CD4-positive, alpha-beta T cell treated with Interleukin-21 for 1 hour (primary cell): Measurements from ENCODE around the gene ARID5B.
"Not testable (repeated sequence)": the region's sequence is repeated elsewhere in the genome, so short reads cannot be mapped to it uniquely, and the experiment has no call there.

Experiments
- DNase-seq: peaks from one replicate; pipeline ENCODE4 v3.0.0-alpha.2; 2020

ARID5B gene

DNA sequence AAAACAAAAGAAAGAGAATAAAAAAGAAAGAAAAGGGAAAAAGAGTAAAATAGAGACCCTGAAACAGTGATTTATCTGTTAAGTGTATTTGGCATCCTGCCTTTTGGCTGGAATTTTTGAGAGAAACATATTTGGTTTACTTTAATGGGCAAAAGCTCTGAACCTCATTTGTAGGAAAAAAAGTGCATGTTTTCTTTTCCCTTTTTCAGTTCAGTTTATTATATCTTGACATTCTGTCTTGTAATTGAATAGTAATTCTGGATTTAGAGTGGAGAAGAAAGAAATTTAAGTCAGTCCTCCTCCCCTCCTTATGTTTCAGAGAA, 69.5 kb downstream of the ARID5B start:
- no peak for DNase-seq

GRCh38 chr10:61973169-61973568, 71.7 kb downstream of the ARID5B start:
- no peak for DNase-seq

DNA sequence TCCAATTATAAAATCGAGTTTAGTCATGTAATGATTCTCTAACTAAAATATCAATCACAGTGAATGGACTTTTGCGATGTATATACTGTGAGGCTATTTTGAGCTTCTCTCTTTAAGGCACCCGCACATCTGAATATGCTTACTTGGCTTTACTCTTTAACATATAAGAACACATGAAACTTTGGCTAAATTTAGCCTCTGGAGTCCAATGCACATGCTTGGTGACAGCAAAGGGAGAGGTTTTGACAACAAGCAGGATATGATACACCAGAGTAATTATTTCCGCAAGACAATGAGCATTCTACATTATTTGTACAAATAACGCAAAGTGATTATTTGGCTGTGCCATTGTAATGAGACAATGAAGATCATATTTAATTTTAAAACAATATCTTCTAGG, 72.4 kb downstream of the ARID5B start:
- DNase-seq, result no peak

DNA sequence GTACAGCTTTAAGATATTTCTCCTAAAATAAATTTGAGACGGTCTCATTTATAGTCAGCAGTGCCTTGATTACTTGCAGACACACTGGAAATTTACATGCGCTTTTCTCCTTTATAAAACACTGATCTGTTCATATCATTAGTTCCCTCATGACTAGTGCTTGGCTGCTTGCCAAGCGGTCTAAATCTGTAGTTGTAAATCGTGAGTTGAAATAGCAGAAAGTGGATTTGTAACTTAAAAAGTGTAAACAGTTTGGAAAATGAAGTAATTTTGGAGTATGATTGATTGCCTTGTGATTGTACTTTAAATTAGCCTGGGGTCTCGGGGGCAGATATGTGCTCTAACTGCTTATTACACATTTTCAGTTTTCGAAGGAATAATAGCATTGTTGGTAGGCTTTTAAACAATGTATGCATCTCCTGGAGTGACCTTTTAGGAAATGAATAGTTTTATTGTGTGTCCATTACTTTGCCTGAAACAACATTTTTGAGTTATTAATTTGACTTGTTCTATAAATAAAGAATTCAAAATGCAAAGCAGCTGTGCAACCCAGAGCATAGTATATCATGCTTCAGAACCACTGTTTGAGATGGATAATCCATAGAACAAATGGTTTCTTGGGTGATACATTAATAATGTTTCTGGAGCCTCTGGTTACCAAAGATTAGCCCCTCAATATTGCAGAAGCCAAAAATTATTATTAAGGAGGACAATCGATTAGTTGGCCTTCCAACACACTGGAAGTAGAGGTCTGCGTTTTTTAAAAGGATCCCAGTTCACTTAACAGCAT, 73.3 kb downstream of the ARID5B start:
- DNase-seq, result no peak

DNA sequence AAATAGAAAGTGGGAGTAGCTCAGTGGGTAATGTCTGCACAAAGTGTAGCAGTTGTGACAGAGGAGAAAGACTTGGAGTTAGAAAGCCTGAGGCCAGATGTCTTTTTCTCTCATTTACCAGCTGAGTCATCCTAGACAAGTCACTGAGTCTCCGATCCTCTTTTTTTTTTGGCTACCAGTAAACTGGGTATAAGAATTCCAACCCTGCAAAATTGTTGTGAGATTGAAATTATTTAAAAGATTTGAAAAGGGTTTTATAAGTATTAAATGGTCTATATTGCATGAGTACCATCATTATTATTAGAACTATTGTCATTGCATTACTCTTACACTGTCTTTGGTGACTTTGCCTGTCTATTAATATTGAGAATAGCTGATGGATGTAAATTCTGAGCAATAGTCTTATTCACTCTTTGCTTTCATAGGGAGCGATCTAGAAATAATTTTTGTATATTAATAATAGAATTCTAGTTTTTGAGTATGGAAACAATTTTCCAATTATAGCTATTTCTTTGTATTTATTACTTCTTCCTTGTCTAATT, 74.0 kb downstream of the ARID5B start:
- DNase-seq, result no peak

- not testable (repeated sequence) for DNase-seq
Observed at GRCh38 chr10:61976951-61977721, 75.6 kb downstream of the ARID5B start.

DNA sequence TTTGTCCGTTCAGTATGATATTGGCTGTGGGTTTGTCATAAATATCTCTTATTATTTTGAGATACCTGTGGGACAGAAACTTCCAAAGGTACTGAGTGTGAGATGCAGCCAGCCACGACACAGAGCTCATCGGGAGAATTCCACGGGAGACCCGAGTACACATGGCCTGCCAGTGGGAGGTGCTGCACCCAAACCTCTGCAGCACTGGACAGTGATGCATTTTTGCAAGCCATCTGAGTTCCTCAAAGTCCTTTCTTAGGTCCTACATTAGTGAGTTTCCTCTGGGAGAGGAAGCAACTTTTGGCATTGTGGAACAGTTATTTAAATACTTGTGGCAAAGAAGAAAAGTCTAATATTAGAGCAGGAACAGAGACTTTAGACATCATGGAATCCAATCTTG, 77.5 kb downstream of the ARID5B start:
- DNase-seq, result no peak

- DNase-seq, result no peak
Observed at GRCh38 chr10:61981460-61981859, 80.0 kb downstream of the ARID5B start.

DNA sequence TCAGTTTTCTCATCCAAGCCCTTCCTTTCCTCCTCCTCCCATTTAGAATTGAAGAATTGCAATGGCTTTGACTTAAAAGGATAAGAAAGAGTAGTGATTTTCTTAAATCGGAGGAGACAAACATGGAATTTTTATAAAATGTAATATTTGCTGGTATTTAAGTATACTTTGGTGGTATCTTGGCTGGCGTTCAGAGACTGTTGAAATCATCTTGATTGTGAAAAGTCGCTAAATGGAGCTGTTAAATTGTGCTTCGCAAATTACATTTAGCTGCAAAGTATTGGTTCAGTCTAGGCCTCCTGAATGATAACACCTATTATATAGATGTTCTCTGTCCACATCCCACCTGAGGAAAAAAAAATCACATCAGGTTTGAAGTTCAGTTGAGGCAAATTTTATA, 81.8 kb downstream of the ARID5B start:
- no peak for DNase-seq

GRCh38 chr10:61984803-61985418, 83.4 kb downstream of the ARID5B start:
- no peak for DNase-seq

- DNase-seq, result no peak
Observed at GRCh38 chr10:61985715-61986114, 84.2 kb downstream of the ARID5B start.

DNA sequence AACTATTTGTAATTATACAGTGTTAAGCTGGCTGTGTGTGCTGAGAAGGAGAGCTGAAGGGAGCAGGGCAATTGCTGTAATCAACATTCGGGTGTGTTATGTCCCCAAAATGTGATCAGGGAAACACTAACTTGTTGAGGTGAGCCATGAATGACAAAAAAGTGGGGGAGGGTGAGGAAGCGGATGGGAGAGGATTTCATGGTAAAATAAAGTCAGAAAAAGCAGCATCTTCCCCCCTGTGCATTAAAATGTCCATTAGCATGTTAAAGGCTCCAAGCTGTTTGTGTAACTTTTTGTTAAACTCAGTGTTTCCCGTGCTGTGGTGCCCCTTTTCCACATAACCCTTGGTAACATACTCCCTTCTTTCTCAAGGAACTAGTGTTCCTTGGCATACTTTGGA, 84.9 kb downstream of the ARID5B start:
- DNase-seq, result no peak

GRCh38 chr10:61986788-61987492, 85.4 kb downstream of the ARID5B start:
- no peak for DNase-seq

- peak; percentile 19 for DNase-seq
Observed at GRCh38 chr10:61987537-61987936, 86.0 kb downstream of the ARID5B start.

GRCh38 chr10:61987951-61988379, 86.5 kb downstream of the ARID5B start:
- DNase-seq, result peak; percentile 68

DNA sequence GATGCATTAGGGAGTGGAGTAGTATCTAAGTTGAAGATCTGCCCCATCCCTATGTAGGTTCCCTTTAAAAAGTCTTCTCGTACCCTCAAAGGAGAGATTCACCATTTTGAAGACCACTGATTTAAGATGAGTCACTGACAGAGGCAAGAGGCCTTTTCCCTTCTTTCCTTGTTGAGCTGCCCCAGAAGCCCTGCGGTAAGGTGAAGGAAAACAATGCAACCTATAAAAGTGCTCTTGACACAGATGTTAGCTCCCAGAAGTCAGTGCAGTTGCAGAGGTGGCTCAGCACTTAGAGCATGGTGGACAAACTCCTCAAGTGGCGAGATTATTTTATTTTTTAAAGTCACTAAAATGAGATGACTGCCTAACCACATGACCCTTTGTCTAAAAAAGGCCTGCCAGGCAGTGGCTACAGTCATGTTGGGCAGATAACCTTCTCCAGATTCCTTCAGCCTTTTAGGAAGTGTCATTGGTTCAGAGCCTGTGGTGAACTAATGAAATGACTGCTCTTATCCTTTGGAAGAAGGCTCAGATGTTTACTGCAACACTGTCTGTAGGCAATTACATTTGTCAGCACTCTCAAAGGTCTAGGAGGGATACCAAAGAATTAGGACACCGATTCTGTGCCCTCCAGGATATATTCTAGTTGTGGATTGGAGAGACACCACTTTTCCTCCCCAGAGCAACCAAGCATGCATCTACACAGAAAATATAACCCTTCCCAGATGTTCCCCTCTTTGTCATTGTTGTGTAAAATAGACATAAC, 88.7 kb downstream of the ARID5B start:
- DNase-seq, result no peak

DNA sequence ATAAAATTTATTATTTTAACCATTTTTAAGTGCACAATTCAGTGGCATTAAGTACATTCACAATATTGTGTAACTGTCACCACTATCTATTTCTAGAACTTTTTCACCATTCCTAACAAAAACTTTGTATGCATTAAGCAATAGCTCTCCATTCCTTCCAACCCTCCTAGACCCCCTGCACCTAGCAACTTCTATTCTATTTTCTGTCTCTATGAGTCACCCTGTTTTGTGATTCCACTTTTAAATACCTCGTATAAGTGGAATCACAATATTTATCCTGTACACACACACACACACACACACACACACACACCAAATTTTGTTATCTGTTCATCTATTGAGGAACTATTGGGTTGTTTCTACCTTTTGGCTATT, 89.2 kb downstream of the ARID5B start:
- DNase-seq, result no peak

DNA sequence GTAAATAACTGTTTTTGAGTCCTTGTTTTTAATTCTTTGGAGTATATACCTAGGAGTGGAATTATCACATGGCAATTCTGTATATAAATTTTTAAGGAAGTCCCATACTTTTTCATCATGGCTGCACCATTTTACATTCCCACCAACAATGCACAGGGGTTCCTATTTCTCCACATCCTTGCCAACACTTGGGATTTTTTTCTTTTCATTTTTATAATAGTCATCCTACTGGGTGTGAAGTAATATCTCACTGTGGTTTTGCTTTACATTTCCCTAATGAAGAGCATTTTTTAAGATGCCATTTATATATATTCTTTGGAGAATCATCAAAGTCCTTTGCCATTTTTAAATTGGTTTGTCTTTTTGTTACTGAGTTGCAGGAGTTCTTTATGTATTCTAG, 89.7 kb downstream of the ARID5B start:
- DNase-seq, result no peak

GRCh38 chr10:61992059-61992460, 90.6 kb downstream of the ARID5B start:
- peak; percentile 28 for DNase-seq

- DNase-seq, result peak; percentile 91
Observed at GRCh38 chr10:61992671-61993668, 91.5 kb downstream of the ARID5B start.
